Measurements from ENCODE around the gene EFNB3. TPM values are rescaled to one million over a fixed set of nuclear protein-coding genes. Genes with fewer than 3 reads are reported as not detected.

Gene EFNB3
- total RNA-seq: 0.08 TPM in 1 of 2 replicates, not detected in the other

DNA sequence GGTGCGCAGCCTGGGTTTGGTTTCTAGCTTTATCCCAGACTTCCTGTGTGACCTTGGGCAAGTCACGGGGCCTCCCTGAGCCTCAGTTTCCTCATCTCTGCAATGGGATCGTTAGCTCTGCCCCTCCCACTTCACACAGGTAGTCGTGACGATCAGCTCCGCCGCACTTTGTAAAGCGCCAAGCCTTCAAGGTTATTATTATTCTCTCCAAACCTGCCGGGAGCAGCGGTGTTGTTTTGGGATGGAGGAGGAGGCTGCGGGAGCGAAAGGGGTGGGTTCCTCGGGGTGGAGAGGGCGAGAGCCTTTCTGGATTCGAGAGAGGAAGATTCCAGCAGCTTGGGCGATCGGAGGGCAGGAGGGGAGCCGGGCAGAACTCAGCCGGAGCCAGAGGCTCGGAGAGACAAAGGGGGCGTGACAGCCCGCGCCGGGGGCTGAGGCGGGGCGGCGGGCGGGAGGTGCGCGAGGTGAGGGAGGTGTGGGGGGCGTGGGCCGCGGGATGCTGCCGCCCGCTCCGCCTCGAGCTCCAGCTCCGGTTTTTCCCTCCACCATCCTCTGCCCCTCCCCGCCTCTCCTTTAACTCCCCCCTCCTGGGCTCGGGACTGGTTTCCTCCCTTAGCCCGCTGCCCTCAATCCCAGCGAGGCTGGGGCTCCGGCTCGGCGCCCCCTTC, at the start of gene EFNB3:
Gene EFNB3, plus strand, starts transcription at position 602 of the 668 bp plus-strand sequence. CDS start 397 bp downstream, outside the sequence.
- intact Hi-C loops (cut with micrococcal nuclease): no loop called here
- Mint-ChIP-seq H3K4me3 (peak within 1 kb of the TSS; percentile 45), H3K27me3 (ENCODE audit: insufficient read depth) (peaks cover 28% of the 10 kb centered on the region), H3K27ac (peak within 1 kb of the TSS; percentile 20), H3K9me3 (no peaks in the 10 kb centered on the region), H3K36me3 (ENCODE audit: low read depth) (peaks cover 12% of the 10 kb centered on the region), H3K4me1 (ENCODE audit: low read depth) (peaks cover 14% of the 10 kb centered on the region)
- no peak for DNase-seq (ENCODE audit: low spot score)

- intact Hi-C loops (cut with micrococcal nuclease): no loop called here
- H3K9me3 Mint-ChIP-seq: no peaks in the 10 kb centered on the region
- no peak for DNase-seq (ENCODE audit: low spot score)
- H3K36me3 Mint-ChIP-seq (ENCODE audit: low read depth): no peaks in the 10 kb centered on the region
- H3K4me1 Mint-ChIP-seq (ENCODE audit: low read depth): peaks cover 3% of the 10 kb centered on the region
- H3K4me3 Mint-ChIP-seq: no peak overlapping the region
- H3K27me3 Mint-ChIP-seq (ENCODE audit: insufficient read depth): peaks cover 28% of the 10 kb centered on the region
- H3K27ac Mint-ChIP-seq: no peak overlapping the region
Measured at GRCh38 chr17:7655541-7655840, 49.5 kb upstream of the EFNB3 start.

GRCh38 chr17:7656958-7657609, 47.9 kb upstream of the EFNB3 start:
- no peak overlapping the region for H3K4me3 Mint-ChIP-seq
- H3K27me3 Mint-ChIP-seq (ENCODE audit: insufficient read depth): peaks cover 17% of the 10 kb centered on the region
- no peaks in the 10 kb centered on the region for H3K4me1 Mint-ChIP-seq (ENCODE audit: low read depth)
- no peaks in the 10 kb centered on the region for H3K9me3 Mint-ChIP-seq
- intact Hi-C loops (cut with micrococcal nuclease): no loop called here
- no peak for DNase-seq (ENCODE audit: low spot score)
- H3K27ac Mint-ChIP-seq: no peak overlapping the region
- no peaks in the 10 kb centered on the region for H3K36me3 Mint-ChIP-seq (ENCODE audit: low read depth)

DNA sequence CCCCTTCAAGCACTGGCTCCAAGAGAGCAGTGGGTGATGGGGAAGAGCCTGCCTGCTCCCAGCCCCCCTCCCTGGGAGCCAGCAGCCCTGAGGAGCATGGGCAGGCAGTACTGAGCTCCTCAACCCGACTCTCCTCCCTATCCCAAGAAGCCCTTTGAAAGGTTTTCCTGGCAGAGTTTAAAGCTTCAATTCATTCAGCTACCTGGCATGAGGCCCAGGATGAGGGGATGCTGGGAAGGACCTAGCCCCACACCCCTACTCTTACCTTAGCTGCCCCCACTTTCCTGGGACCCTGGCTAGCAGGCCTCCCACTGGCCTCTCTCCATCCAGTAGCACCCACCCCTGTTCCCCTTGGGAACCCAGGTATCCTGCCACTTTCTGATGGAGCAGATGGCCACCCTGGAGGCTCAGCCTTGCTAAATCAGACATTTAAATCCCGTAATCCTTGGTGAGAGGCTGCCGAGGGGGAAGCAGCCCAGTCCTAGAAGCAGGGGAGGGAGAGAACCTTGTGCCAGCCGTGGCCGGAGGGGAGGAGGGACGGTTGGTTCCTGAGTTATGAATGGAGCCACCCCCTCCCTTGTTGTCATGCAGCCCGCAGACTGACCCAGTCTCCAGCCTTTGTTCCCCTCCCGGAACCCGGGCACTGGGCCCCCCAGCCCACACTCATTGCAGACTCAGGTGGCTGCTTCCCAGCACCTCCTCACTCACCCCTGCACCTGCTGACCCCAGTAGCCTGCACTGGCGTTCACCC, 37.2 kb upstream of the EFNB3 start:
- no peak overlapping the region for H3K27ac Mint-ChIP-seq
- peaks cover 37% of the 10 kb centered on the region for H3K36me3 Mint-ChIP-seq (ENCODE audit: low read depth)
- DNase-seq (ENCODE audit: low spot score): no peak
- H3K4me3 Mint-ChIP-seq: no peak overlapping the region
- no peaks in the 10 kb centered on the region for H3K4me1 Mint-ChIP-seq (ENCODE audit: low read depth)
- H3K27me3 Mint-ChIP-seq (ENCODE audit: insufficient read depth): no peaks in the 10 kb centered on the region
- intact Hi-C loops (cut with micrococcal nuclease): no loop called here
- no peaks in the 10 kb centered on the region for H3K9me3 Mint-ChIP-seq

GRCh38 chr17:7668482-7668881, 36.5 kb upstream of the EFNB3 start:
- intact Hi-C loops (cut with micrococcal nuclease): no loop called here
- no peaks in the 10 kb centered on the region for H3K4me1 Mint-ChIP-seq (ENCODE audit: low read depth)
- no peaks in the 10 kb centered on the region for H3K27me3 Mint-ChIP-seq (ENCODE audit: insufficient read depth)
- DNase-seq (ENCODE audit: low spot score): no peak
- no peak overlapping the region for H3K4me3 Mint-ChIP-seq
- peaks cover 43% of the 10 kb centered on the region for H3K36me3 Mint-ChIP-seq (ENCODE audit: low read depth)
- peaks cover 3% of the 10 kb centered on the region for H3K9me3 Mint-ChIP-seq
- H3K27ac Mint-ChIP-seq: no peak overlapping the region

GRCh38 chr17:7673239-7673638, 31.8 kb upstream of the EFNB3 start:
- Mint-ChIP-seq H3K9me3 (peaks cover 10% of the 10 kb centered on the region), H3K27ac (no peak overlapping the region), H3K4me3 (no peak overlapping the region), H3K27me3 (ENCODE audit: insufficient read depth) (no peaks in the 10 kb centered on the region), H3K36me3 (ENCODE audit: low read depth) (peaks cover 60% of the 10 kb centered on the region), H3K4me1 (ENCODE audit: low read depth) (peaks cover 5% of the 10 kb centered on the region)
- DNase-seq (ENCODE audit: low spot score): no peak
- intact Hi-C loops (cut with micrococcal nuclease): no loop called here

DNA sequence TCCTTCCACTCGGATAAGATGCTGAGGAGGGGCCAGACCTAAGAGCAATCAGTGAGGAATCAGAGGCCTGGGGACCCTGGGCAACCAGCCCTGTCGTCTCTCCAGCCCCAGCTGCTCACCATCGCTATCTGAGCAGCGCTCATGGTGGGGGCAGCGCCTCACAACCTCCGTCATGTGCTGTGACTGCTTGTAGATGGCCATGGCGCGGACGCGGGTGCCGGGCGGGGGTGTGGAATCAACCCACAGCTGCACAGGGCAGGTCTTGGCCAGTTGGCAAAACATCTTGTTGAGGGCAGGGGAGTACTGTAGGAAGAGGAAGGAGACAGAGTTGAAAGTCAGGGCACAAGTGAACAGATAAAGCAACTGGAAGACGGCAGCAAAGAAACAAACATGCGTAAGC, 30.1 kb upstream of the EFNB3 start:
- Mint-ChIP-seq H3K27me3 (ENCODE audit: insufficient read depth) (no peaks in the 10 kb centered on the region), H3K4me3 (no peak overlapping the region), H3K9me3 (peaks cover 10% of the 10 kb centered on the region), H3K36me3 (ENCODE audit: low read depth) (peaks cover 49% of the 10 kb centered on the region), H3K27ac (peak overlapping the region; percentile 6), H3K4me1 (ENCODE audit: low read depth) (peaks cover 5% of the 10 kb centered on the region)
- intact Hi-C loops (cut with micrococcal nuclease): no loop called here
- DNase-seq (ENCODE audit: low spot score): no peak

DNA sequence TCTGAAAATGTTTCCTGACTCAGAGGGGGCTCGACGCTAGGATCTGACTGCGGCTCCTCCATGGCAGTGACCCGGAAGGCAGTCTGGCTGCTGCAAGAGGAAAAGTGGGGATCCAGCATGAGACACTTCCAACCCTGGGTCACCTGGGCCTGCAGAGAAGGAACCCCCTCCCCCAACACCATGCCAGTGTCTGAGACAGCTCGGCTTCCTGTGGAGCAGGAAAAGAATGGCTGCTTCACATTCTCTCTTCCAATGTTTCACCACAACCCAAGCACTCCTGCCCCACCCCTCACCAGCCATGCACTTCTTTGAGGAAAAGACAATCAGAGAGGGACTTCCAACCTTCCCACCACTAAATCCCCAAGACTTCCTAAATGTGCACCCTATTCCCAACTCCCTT, 28.5 kb upstream of the EFNB3 start:
- no peak for DNase-seq (ENCODE audit: low spot score)
- no peak overlapping the region for H3K27ac Mint-ChIP-seq
- H3K36me3 Mint-ChIP-seq (ENCODE audit: low read depth): peaks cover 41% of the 10 kb centered on the region
- intact Hi-C loops (cut with micrococcal nuclease): no loop called here
- no peaks in the 10 kb centered on the region for H3K27me3 Mint-ChIP-seq (ENCODE audit: insufficient read depth)
- peaks cover 5% of the 10 kb centered on the region for H3K4me1 Mint-ChIP-seq (ENCODE audit: low read depth)
- peaks cover 10% of the 10 kb centered on the region for H3K9me3 Mint-ChIP-seq
- H3K4me3 Mint-ChIP-seq: no peak overlapping the region

- Mint-ChIP-seq H3K4me1 (ENCODE audit: low read depth) (peaks cover 5% of the 10 kb centered on the region), H3K27me3 (ENCODE audit: insufficient read depth) (no peaks in the 10 kb centered on the region), H3K27ac (no peak overlapping the region), H3K9me3 (peaks cover 10% of the 10 kb centered on the region), H3K36me3 (ENCODE audit: low read depth) (peaks cover 36% of the 10 kb centered on the region), H3K4me3 (no peak overlapping the region)
- no peak for DNase-seq (ENCODE audit: low spot score)
- intact Hi-C loops (cut with micrococcal nuclease): no loop called here
Measured at GRCh38 chr17:7677388-7678067, 27.5 kb upstream of the EFNB3 start.

GRCh38 chr17:7684851-7685532, 20.0 kb upstream of the EFNB3 start:
- intact Hi-C loops (cut with micrococcal nuclease): loop anchor here (10.0 kb wide), 2 partner anchors 470 to 650 kb away; partner anchors contain the start of genes PER1 and SLC16A13
- no peaks in the 10 kb centered on the region for H3K9me3 Mint-ChIP-seq
- peaks cover 14% of the 10 kb centered on the region for H3K36me3 Mint-ChIP-seq (ENCODE audit: low read depth)
- no peaks in the 10 kb centered on the region for H3K27me3 Mint-ChIP-seq (ENCODE audit: insufficient read depth)
- DNase-seq (ENCODE audit: low spot score): no peak
- H3K4me3 Mint-ChIP-seq: peak overlapping the region; percentile 95
- H3K4me1 Mint-ChIP-seq (ENCODE audit: low read depth): peaks cover 36% of the 10 kb centered on the region
- peak overlapping the region; percentile 96 for H3K27ac Mint-ChIP-seq

DNA sequence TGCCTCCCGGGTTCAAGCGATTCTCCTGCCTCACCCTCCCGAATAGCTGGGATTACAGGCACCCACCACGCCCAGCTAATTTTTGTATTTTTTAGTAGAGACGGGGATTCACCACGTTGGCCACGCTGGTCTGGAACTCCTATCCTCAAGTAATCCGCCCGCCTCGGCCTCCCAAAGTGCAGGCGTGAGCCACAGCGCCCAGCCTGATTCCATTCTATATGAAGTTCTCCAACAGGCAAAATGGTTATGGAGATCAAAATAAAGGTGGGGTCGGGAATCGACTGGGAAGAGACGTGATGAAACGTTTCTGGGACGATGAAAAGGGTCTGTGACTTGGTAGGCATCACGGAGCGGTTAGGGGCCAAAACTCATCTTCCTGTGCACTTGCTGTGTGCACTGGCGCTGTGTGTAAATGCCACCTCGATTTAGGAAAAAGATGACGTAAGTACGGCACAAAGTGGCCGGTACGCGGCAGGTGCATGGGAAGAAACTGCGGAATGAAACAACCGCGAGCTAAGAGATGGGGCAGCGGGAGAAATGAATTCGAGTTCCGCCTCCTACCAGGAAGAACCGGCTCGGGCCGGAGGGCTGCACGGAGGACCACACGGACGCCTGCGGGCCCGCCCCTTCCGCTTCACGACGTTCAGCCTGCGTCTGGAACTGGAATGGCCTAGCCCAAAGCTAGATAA, 19.3 kb upstream of the EFNB3 start:
- intact Hi-C loops (cut with micrococcal nuclease): loop anchor here (1.0 to 10.0 kb wide), 10 partner anchors 149 to 651 kb away; partner anchors contain the start of genes ELP5, KDM6B, NEURL4 and PER1
- Mint-ChIP-seq H3K36me3 (ENCODE audit: low read depth) (peaks cover 17% of the 10 kb centered on the region), H3K27ac (peak overlapping the region; percentile 96), H3K4me3 (peak overlapping the region; percentile 95), H3K27me3 (ENCODE audit: insufficient read depth) (no peaks in the 10 kb centered on the region), H3K4me1 (ENCODE audit: low read depth) (peaks cover 40% of the 10 kb centered on the region), H3K9me3 (no peaks in the 10 kb centered on the region)
- DNase-seq (ENCODE audit: low spot score): peak; percentile 87
